Measurements from ENCODE around the gene FAM174A. TPM values are rescaled to one million over a fixed set of nuclear protein-coding genes. Genes with fewer than 3 reads are reported as not detected.
A peak's percentile ranks its signal among the peaks of the same experiment; 100 is the strongest.

Gene FAM174A
- total and polyA plus RNA-seq, 2 of the 4 experiments (the other 2 are of a cell fraction), result 2.7 to 10.3 TPM

- H4K20me1 ChIP-seq (ENCODE audit: insufficient read depth, low read length), result no peaks in the 10 kb centered on the region
- H3K4me2 ChIP-seq (ENCODE audit: low read depth, low read length), result no peak overlapping the region
- H3K4me1 ChIP-seq (ENCODE audit: control insufficient read depth, insufficient read depth, low read length), result peaks cover 4% of the 10 kb centered on the region; the same call in 1 of the 2 replicates
- no peak overlapping the region for H4K5ac ChIP-seq (ENCODE audit: low read depth, low read length)
- H2BK20ac ChIP-seq (ENCODE audit: low read depth, low read length), result no peak overlapping the region
- in situ Hi-C loops (cut with MboI; ENCODE audit: low sequenced_read_pairs), result no loop called here
- H2BK120ac ChIP-seq (ENCODE audit: low read depth, low read length), result no peak overlapping the region
- no peaks in the 10 kb centered on the region for H3K36me3 ChIP-seq (ENCODE audit: control insufficient read depth, insufficient read depth, low read length)
- H3K18ac ChIP-seq (ENCODE audit: low read depth, low read length), result no peak overlapping the region
- H2AK9ac ChIP-seq (replicated peaks; ENCODE audit: low read depth, low read length, poor library complexity), result no peak overlapping the region
- 0 out of 2 replicates have a peak overlapping the region, but pooled peaks have one; percentile 43 for H3K23ac ChIP-seq (ENCODE audit: low read depth, low read length)
- H4K91ac ChIP-seq (ENCODE audit: insufficient read depth, low read depth, low read length), result no peak overlapping the region
- H3K4me3 ChIP-seq (ENCODE audit: insufficient read depth, low read depth, low read length), result no peak overlapping the region
- intact Hi-C loops (cut with micrococcal nuclease), result no loop called here
- ATAC-seq (ENCODE audit: low read depth) (no peak), DNase-seq (no peak)
- H2BK5ac ChIP-seq (ENCODE audit: low read depth, low read length, poor library complexity, severe bottlenecking), result no peak overlapping the region
- POLR2A ChIA-PET (ENCODE audit: unreplicated experiment), result no interaction called here
- BruUV-seq (replicated peaks), result no TSS peak
- H3K14ac ChIP-seq (replicated peaks; ENCODE audit: low read depth, low read length), result peak overlapping the region; percentile 45; the same call in 1 of the 2 replicates
- WGBS, 2 experiments (ENCODE audit: extremely low coverage in 2 of 2, insufficient read length in 1 of 2), result 93% methylated on average over 2 of the region's 3 CpGs; no CpG with 5 or more reads in 1 of the 2 experiments
- no peaks in the 10 kb centered on the region for H3K27me3 ChIP-seq (ENCODE audit: control insufficient read depth, insufficient read depth, low read length)
- no peak overlapping the region for H3K4ac ChIP-seq (ENCODE audit: low read depth, low read length)
- no peak overlapping the region for H3K9ac ChIP-seq (ENCODE audit: low read depth, low read length)
- dilution Hi-C loops (cut with HindIII; ENCODE audit: low sequenced_read_pairs, unreplicated experiment), result no loop called here
- H2AFZ ChIP-seq (replicated peaks; ENCODE audit: low read length, poor library complexity), result no peak overlapping the region
- no peak for TF ChIP-seq ELK1 (IDR thresholded peaks at IDR 0.05; ENCODE audit: borderline replicate concordance, low read depth, low read length)
- no peak for TF ChIP-seq BHLHE40 (IDR thresholded peaks at IDR 0.05; ENCODE audit: low read depth, low read length)
- H3K9me1 ChIP-seq (ENCODE audit: insufficient read depth, low read length), result peaks cover 3% of the 10 kb centered on the region
- H3K79me1 ChIP-seq (ENCODE audit: low read depth in 1 of 2, low read length in 2 of 2), result peaks cover 0 to 12% of the 10 kb centered on the region in 2 experiments; a peak in 1 of 4 replicates
- peak overlapping the region in 1 of 2 experiments; percentile 39; a peak in 1 of 4 replicates for H4K8ac ChIP-seq (ENCODE audit: low read depth in 2 of 2, low read length in 2 of 2)
- CTCF ChIA-PET, result interaction anchor here (1.3 kb wide), 1 partner anchor 10 kb away, joined by 3 read pairs; no protein-coding TSS in a partner anchor
- H3K27ac ChIP-seq (ENCODE audit: insufficient read depth, low read length), result no peak overlapping the region
- H3K9me3 ChIP-seq (ENCODE audit: control insufficient read depth, insufficient read depth, low read length), result no peaks in the 10 kb centered on the region
- no peak overlapping the region for H2AK5ac ChIP-seq (ENCODE audit: low read depth, low read length)
- no peak overlapping the region for H3K56ac ChIP-seq (ENCODE audit: extremely low read depth, insufficient read depth, low read length)
- H2BK15ac ChIP-seq (ENCODE audit: low read depth, low read length), result no peak overlapping the region
Observed at GRCh38 chr5:100551183-100551582, 16.0 kb downstream of the FAM174A start.
